H1 (cell line): ENCODE results near the gene MYH6. TPM values are rescaled to one million over a fixed set of nuclear protein-coding genes. Genes with fewer than 3 reads are reported as not detected.

Experiments
- ASH2L ChIP-seq: fragments of 200-600, 300-600 bp; sonication (generic); IDR thresholded peaks from one replicate; pipeline ENCODE4 v1.7.1; 2017; ENCODE audit warnings: low read length
- CREB1 ChIP-seq: IDR thresholded peaks from 2 replicates; pipeline ENCODE4 v1.6.1; 2012; ENCODE audit warnings: inconsistent platforms
- HDAC2 ChIP-seq, 2 experiments: fragments of 300-600 bp in 1 of 2; sonication (generic) in 1 of 2; IDR thresholded peaks; 2 replicates each; pipeline ENCODE4 v1.6.1; 2011 to 2012; ENCODE audit warnings: low read depth in 2 of 2, low read length in 2 of 2, mild to moderate bottlenecking in 2 of 2, moderate library complexity in 2 of 2, borderline replicate concordance in 1 of 2, inconsistent platforms in 1 of 2
- RBBP5 ChIP-seq: IDR thresholded peaks from 2 replicates; pipeline ENCODE4 v1.7.1; 2012; ENCODE audit warnings: low read depth, mild to moderate bottlenecking, inconsistent platforms, low read length, moderate library complexity, borderline replicate concordance
- TAF1 ChIP-seq: IDR thresholded peaks from 2 replicates; pipeline ENCODE4 v1.6.1; 2011; ENCODE audit warnings: mild to moderate bottlenecking, low read depth, low read length
- polyA plus RNA-seq, 7 experiments: library from polyadenylated mRNA; depleted of rRNA in 3 of 7; stranded (reverse) in 5 of 7; unstranded in 2 of 7; fragments of >200 nt in 5 of 7; fragments of 200-250 nt in 2 of 7; gene quantifications; 1 replicate in 5 of 7; 2 replicates in 1 of 7; 4 replicates in 1 of 7; pipeline versions ENCODE4 v1.2.1 to v1.2.3, GENCODE V29; 2011 to 2013; ENCODE audit warnings: missing spikeins in 2 of 7, mixed read lengths in 2 of 7
- total RNA-seq: library from RNA; stranded (reverse); fragmentation: NEBNext Ultra II Directional; extraction: Animal tissue kit (Norgen Biotek cat#: 25700); gene quantifications from 2 replicates; pipeline ENCODE4 v1.2.1, GENCODE V29; 2021
- TF ChIP-seq, protein P1 (sequence below): fragments of 300-600 bp; sonication (generic); IDR thresholded peaks from 2 replicates; pipeline ENCODE4 v1.7.1; 2012; ENCODE audit warnings: low read length, moderate library complexity, mild to moderate bottlenecking, inconsistent platforms; ENCODE audit not compliant: insufficient replicate concordance

The MYH6 gene
- total and polyA plus RNA-seq, 2 of the 8 experiments (the other 6 are each of a cell fraction or from before 2014, with no cell fraction given), result 0.03 TPM; not detected in 1

DNA sequence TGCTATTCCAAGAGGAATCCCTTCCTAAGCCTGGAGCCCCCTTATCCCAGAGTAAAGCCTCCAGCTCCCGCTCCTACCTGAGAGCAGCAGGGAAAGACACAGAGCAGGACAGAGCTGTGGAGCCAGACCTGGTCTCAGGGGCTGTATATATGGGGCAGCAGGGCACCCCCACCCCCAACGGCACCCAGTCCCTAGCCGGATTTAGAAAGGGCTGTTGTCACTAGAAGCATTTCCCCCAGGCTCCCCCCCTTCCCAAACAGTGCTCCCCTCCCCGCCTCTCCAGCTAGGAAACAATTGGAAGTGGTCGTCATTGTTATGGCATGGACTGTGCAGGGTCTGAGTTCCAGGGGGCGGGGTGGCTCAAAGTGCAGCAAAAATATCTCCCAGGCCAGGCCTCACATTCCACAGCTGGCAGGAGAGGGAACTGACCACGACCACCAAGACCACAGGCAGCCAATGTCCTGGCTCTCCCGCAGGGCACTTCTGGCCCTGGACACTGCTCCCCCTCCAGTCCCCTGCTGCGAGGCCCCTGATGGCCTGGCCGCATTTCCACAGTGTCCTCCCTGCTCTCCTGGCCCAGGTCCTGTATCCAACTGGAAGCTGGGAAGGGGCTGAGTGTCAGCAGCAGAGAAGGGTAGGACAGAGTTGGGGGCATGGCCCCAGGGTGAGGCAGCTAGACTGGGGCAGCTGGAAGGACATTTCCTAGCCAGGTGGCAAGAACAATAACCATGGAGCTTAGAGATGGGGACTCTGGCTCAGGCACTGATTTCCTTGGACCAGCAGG, 27.7 kb upstream of the MYH6 start, which contains the start of gene MYH7 (continued):
- no peak for TF ChIP-seq ASH2L
- no peak for TF ChIP-seq TAF1
- no peak for TF ChIP-seq HDAC2 (IDR thresholded peaks at IDR 0.05; ENCODE audit: borderline replicate concordance in 1 of 2, low read depth in 2 of 2, low read length in 2 of 2)
- TF ChIP-seq CREB1, result no peak
- TF ChIP-seq, protein P1, sequence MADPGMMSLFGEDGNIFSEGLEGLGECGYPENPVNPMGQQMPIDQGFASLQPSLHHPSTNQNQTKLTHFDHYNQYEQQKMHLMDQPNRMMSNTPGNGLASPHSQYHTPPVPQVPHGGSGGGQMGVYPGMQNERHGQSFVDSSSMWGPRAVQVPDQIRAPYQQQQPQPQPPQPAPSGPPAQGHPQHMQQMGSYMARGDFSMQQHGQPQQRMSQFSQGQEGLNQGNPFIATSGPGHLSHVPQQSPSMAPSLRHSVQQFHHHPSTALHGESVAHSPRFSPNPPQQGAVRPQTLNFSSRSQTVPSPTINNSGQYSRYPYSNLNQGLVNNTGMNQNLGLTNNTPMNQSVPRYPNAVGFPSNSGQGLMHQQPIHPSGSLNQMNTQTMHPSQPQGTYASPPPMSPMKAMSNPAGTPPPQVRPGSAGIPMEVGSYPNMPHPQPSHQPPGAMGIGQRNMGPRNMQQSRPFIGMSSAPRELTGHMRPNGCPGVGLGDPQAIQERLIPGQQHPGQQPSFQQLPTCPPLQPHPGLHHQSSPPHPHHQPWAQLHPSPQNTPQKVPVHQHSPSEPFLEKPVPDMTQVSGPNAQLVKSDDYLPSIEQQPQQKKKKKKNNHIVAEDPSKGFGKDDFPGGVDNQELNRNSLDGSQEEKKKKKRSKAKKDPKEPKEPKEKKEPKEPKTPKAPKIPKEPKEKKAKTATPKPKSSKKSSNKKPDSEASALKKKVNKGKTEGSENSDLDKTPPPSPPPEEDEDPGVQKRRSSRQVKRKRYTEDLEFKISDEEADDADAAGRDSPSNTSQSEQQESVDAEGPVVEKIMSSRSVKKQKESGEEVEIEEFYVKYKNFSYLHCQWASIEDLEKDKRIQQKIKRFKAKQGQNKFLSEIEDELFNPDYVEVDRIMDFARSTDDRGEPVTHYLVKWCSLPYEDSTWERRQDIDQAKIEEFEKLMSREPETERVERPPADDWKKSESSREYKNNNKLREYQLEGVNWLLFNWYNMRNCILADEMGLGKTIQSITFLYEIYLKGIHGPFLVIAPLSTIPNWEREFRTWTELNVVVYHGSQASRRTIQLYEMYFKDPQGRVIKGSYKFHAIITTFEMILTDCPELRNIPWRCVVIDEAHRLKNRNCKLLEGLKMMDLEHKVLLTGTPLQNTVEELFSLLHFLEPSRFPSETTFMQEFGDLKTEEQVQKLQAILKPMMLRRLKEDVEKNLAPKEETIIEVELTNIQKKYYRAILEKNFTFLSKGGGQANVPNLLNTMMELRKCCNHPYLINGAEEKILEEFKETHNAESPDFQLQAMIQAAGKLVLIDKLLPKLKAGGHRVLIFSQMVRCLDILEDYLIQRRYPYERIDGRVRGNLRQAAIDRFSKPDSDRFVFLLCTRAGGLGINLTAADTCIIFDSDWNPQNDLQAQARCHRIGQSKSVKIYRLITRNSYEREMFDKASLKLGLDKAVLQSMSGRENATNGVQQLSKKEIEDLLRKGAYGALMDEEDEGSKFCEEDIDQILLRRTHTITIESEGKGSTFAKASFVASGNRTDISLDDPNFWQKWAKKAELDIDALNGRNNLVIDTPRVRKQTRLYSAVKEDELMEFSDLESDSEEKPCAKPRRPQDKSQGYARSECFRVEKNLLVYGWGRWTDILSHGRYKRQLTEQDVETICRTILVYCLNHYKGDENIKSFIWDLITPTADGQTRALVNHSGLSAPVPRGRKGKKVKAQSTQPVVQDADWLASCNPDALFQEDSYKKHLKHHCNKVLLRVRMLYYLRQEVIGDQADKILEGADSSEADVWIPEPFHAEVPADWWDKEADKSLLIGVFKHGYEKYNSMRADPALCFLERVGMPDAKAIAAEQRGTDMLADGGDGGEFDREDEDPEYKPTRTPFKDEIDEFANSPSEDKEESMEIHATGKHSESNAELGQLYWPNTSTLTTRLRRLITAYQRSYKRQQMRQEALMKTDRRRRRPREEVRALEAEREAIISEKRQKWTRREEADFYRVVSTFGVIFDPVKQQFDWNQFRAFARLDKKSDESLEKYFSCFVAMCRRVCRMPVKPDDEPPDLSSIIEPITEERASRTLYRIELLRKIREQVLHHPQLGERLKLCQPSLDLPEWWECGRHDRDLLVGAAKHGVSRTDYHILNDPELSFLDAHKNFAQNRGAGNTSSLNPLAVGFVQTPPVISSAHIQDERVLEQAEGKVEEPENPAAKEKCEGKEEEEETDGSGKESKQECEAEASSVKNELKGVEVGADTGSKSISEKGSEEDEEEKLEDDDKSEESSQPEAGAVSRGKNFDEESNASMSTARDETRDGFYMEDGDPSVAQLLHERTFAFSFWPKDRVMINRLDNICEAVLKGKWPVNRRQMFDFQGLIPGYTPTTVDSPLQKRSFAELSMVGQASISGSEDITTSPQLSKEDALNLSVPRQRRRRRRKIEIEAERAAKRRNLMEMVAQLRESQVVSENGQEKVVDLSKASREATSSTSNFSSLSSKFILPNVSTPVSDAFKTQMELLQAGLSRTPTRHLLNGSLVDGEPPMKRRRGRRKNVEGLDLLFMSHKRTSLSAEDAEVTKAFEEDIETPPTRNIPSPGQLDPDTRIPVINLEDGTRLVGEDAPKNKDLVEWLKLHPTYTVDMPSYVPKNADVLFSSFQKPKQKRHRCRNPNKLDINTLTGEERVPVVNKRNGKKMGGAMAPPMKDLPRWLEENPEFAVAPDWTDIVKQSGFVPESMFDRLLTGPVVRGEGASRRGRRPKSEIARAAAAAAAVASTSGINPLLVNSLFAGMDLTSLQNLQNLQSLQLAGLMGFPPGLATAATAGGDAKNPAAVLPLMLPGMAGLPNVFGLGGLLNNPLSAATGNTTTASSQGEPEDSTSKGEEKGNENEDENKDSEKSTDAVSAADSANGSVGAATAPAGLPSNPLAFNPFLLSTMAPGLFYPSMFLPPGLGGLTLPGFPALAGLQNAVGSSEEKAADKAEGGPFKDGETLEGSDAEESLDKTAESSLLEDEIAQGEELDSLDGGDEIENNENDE, result no peak
- TF ChIP-seq RBBP5, result no peak
